OCI-M1 (cell line): Measurements from ENCODE around the gene EDA.

Source experiments
- DNase-seq: peaks from one replicate; lab custom pipeline; 2025; lab: John Stamatoyannopoulos, UW

EDA gene

GRCh38 chrX:70066646-70067045 is 450.7 kb downstream of the EDA start:
- DNase-seq, result no peak

- no peak for DNase-seq
Observed at GRCh38 chrX:70079297-70079696, 463.4 kb downstream of the EDA start.

- no peak for DNase-seq
Observed at GRCh38 chrX:70079870-70080269, 464.0 kb downstream of the EDA start.

- DNase-seq, result no peak
Observed at GRCh38 chrX:70082723-70083122, 466.8 kb downstream of the EDA start.

- no peak for DNase-seq
Observed at GRCh38 chrX:70084592-70085240, 468.8 kb downstream of the EDA start.

- DNase-seq, result peak; percentile 1
Observed at GRCh38 chrX:70087857-70088630, 472.1 kb downstream of the EDA start.

- DNase-seq, result no peak
Observed at GRCh38 chrX:70088751-70089150, 472.8 kb downstream of the EDA start.
